Esophagus squamous epithelium (tissue), 5 donors: ENCODE results near the gene VPS26A. TPM values are rescaled to one million over a fixed set of nuclear protein-coding genes. Genes with fewer than 3 reads are reported as not detected.

ENCODE experiments used
- DNase-seq: peaks from one replicate; lab custom pipeline; 2025; lab: John Stamatoyannopoulos, UW
- H3K27ac ChIP-seq, 4 donors: fragments of 200-600 bp; sonication (generic); one replicate each; pipeline ENCODE4 v1.5.1; 2016 to 2019; ENCODE audit warnings: mild to moderate bottlenecking in 1 of 4
- H3K27me3 ChIP-seq, 4 donors: fragments of 200-600 bp; sonication (generic); 1 replicate in 3 of 4; 2 replicates in 1 of 4; pipeline versions ENCODE4 v1.5.1 to v1.6.0; 2017 to 2021; ENCODE audit warnings: antibody characterized with exemption in 1 of 4
- H3K36me3 ChIP-seq, 3 donors: fragments of 200-600 bp; sonication (generic); one replicate each; pipeline ENCODE4 v1.5.1; 2016 to 2019
- H3K4me1 ChIP-seq, 3 donors: fragments of 200-600 bp; sonication (generic); one replicate each; pipeline ENCODE4 v1.5.1; 2017 to 2019
- H3K4me3 ChIP-seq, 4 donors: fragments of 200-600 bp; sonication (generic); 1 replicate in 3 of 4; 2 replicates in 1 of 4; pipeline ENCODE4 v1.5.1; 2016 to 2019; ENCODE audit warnings: mild to moderate bottlenecking in 2 of 4, moderate library complexity in 1 of 4
- H3K9me3 ChIP-seq, 3 donors: fragments of 200-600 bp; sonication (generic); one replicate each; pipeline ENCODE4 v1.5.1; 2016 to 2019
- POLR2A ChIP-seq, 4 donors: fragments of 450-650 bp; IDR thresholded peaks; one replicate each; pipeline ENCODE4 v1.6.1; 2017; ENCODE audit warnings: antibody characterized with exemption in 4 of 4, mild to moderate bottlenecking in 4 of 4, moderate library complexity in 3 of 4
- WGBS, 2 donors: methylation state at CpG; one replicate each; pipeline ENCODE4 v1.1.5; 2018; 5-methylcytosine and 5-hydroxymethylcytosine counted together
- intact Hi-C: fragments of 100-400 bp; cut with DNase I; formaldehyde crosslinking; loops from one replicate; pipeline ENCODE4 v1.15.0; 2022
- total RNA-seq, 4 donors: library from RNA; depleted of rRNA; stranded (reverse); fragments of >200 nt; gene quantifications; one replicate each; pipeline ENCODE4 v1.1.0, GENCODE V29; 2016
- TF ChIP-seq, protein P1 (sequence below), 6 experiments: fragments of 450-650 bp in 4 of 6; fragments of 200-600 bp in 2 of 6; sonication (generic) in 2 of 6; IDR thresholded peaks; one replicate each; pipeline ENCODE4 v1.5.1; 2016 to 2019; ENCODE audit warnings: antibody characterized with exemption in 6 of 6, mild to moderate bottlenecking in 4 of 6, moderate library complexity in 4 of 6
- donor health status: DM: yes; HTN: yes; CAD: no.

Gene VPS26A
- total RNA-seq, 4 donors from 2014 or later: 31.5 to 43.1 (median 37.4) TPM

DNA sequence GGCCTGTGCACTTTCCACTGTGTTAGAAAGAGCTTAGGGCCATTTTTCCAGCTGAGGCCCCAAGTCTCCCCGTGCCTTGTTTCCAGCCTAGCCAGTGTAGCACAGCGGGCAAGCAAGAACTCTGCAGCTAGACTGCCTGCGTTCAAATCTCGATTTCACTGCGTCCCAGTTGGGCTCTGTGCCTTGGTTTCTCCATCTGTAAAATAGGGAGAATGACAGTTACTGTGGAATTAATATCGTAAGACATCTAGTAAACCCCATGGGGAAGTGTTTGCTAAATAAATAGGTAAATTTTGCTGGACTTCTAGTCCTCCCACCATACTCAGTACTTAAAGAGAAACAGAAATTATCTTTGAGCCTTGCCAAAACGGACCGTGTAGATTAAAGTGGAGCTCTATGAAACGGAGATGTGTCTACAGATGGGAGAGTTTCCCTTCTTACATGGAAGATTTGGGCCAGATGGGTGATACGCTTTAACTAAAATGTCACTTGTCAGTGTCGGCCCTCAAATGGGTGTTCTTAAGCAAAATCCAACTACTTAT is 92.7 kb downstream of the VPS26A start:
- Histone ChIP-seq H3K27ac (no peak overlapping the region), H3K4me1 (peaks cover 0 to 28% (median 3%) of the 10 kb centered on the region in 3 donors), H3K9me3 (no peaks in the 10 kb centered on the region), H3K4me3 (no peak overlapping the region), H3K27me3 (peaks cover 0 to 6% (median 0%) of the 10 kb centered on the region in 4 donors), H3K36me3 (no peaks in the 10 kb centered on the region)
- WGBS, 2 donors: 70 to 90% methylated on average over 6 to 11 of the region's 11 CpGs
- TF ChIP-seq POLR2A (IDR thresholded peaks at IDR 0.05): no peak
- TF ChIP-seq, protein P1, sequence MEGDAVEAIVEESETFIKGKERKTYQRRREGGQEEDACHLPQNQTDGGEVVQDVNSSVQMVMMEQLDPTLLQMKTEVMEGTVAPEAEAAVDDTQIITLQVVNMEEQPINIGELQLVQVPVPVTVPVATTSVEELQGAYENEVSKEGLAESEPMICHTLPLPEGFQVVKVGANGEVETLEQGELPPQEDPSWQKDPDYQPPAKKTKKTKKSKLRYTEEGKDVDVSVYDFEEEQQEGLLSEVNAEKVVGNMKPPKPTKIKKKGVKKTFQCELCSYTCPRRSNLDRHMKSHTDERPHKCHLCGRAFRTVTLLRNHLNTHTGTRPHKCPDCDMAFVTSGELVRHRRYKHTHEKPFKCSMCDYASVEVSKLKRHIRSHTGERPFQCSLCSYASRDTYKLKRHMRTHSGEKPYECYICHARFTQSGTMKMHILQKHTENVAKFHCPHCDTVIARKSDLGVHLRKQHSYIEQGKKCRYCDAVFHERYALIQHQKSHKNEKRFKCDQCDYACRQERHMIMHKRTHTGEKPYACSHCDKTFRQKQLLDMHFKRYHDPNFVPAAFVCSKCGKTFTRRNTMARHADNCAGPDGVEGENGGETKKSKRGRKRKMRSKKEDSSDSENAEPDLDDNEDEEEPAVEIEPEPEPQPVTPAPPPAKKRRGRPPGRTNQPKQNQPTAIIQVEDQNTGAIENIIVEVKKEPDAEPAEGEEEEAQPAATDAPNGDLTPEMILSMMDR (IDR thresholded peaks at IDR 0.05): no peak
- intact Hi-C loops: no loop called here
- no peak for DNase-seq

- H3K27me3 ChIP-seq: peaks cover 0 to 6% (median 0%) of the 10 kb centered on the region in 4 donors
- DNase-seq: no peak
- WGBS, 2 donors: 48 to 57% methylated on average over 4 of the region's 4 CpGs
- peaks cover 3 to 34% (median 3%) of the 10 kb centered on the region in 3 donors for H3K4me1 ChIP-seq
- no peak overlapping the region for H3K4me3 ChIP-seq
- TF ChIP-seq, protein P1 (IDR thresholded peaks at IDR 0.05): no peak
- TF ChIP-seq POLR2A (IDR thresholded peaks at IDR 0.05): no peak
- H3K9me3 ChIP-seq: no peaks in the 10 kb centered on the region
- H3K36me3 ChIP-seq: no peaks in the 10 kb centered on the region
- intact Hi-C loops: no loop called here
- peak overlapping the region in 1 of 4 donors; percentile 6 for H3K27ac ChIP-seq
Observed at GRCh38 chr10:69217119-69217754, 93.3 kb downstream of the VPS26A start.

DNA sequence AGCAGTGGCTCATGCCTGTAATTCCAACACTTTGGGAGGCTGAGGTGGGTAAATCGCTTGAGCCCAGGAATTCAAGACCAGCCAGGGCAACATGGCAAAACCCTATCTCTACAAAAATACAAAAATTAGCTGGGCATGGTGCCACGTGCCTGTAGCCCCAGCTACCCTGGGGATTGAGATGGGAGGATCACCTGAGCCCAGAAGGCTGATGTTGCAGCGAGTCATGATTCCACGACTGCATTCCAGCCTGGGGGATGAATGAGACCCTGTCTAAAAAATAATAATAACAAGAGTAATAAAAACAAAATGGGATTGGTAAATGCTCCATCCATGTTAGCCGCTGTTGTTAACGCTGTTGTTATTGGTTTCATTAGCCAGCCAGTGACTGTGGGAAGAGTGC is 94.9 kb downstream of the VPS26A start:
- H3K36me3 ChIP-seq: no peaks in the 10 kb centered on the region
- peaks cover 3 to 43% (median 7%) of the 10 kb centered on the region in 3 donors for H3K4me1 ChIP-seq
- H3K4me3 ChIP-seq: no peak overlapping the region
- no peak for TF ChIP-seq POLR2A (IDR thresholded peaks at IDR 0.05)
- TF ChIP-seq, protein P1 (IDR thresholded peaks at IDR 0.05): no peak
- no peak for DNase-seq
- no peak overlapping the region for H3K27ac ChIP-seq
- peaks cover 0 to 6% (median 0%) of the 10 kb centered on the region in 4 donors for H3K27me3 ChIP-seq
- intact Hi-C loops: no loop called here
- H3K9me3 ChIP-seq: no peaks in the 10 kb centered on the region
- WGBS, 2 donors: 84 to 87% methylated on average over 6 of the region's 6 CpGs

DNA sequence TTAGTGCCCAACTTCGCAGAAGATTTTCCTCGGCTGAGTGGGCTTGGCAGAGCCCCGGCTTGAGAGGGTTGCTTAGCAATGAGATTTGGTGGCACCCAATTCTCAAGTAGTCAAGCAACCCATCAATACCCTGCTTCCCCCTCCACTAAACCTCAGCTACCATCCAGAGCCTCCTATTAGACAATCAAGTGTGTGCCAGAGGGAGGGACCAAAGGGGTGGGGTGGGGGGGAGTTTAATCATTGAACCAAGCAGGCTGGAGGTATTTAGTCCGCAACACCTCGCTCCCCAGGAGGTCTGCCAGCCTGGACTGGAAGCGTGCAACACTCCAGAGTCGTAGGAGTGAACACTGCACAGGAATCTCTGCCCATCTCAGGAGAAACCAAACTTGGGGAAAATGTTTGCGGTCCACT is 96.1 kb downstream of the VPS26A start, which contains the start of gene HKDC1:
Gene HKDC1, plus strand, starts transcription at position 292 of the 411 bp plus-strand sequence. Its CDS starts 104 bp downstream, at position 396.
- Histone ChIP-seq H3K4me1 (peaks cover 3 to 51% (median 11%) of the 10 kb centered on the region in 3 donors), H3K27me3 (peaks cover 0 to 6% (median 0%) of the 10 kb centered on the region in 4 donors), H3K4me3 (no peak within 1 kb of the TSS), H3K27ac (no peak within 1 kb of the TSS), H3K9me3 (no peaks in the 10 kb centered on the region), H3K36me3 (no peaks in the 10 kb centered on the region)
- TF ChIP-seq, protein P1 (IDR thresholded peaks at IDR 0.05): no peak
- TF ChIP-seq POLR2A (IDR thresholded peaks at IDR 0.05): no peak
- WGBS, 2 donors: 70 to 71% methylated on average over 3 to 7 of the region's 8 CpGs
- intact Hi-C loops: no loop called here
- no peak for DNase-seq

DNA sequence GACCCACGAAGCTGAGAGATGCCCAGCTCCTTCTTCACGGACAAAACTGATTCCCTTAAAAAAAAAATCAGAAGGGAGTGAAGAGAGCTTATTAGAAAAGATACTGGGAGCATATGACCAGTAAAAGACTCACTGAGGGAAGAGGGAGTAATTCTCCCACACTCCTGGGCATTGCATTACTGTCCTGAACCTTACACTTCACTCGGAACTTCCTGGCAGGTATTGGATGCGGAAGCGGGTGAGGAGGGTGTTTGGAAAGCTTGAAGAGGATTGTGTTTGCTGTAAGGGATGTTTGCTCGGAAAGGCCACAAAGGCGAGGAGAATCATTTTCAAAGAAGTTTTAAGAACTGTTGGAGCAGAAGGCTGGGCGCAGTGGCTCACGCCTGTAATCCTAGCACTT is 96.5 kb downstream of the VPS26A start:
- 79% methylated on average over 9 of the region's 9 CpGs for WGBS, 2 donors
- Histone ChIP-seq H3K4me1 (peaks cover 6 to 54% (median 13%) of the 10 kb centered on the region in 3 donors), H3K36me3 (no peaks in the 10 kb centered on the region), H3K9me3 (no peaks in the 10 kb centered on the region), H3K27me3 (peaks cover 0 to 6% (median 0%) of the 10 kb centered on the region in 4 donors), H3K4me3 (no peak overlapping the region), H3K27ac (no peak overlapping the region)
- intact Hi-C loops: no loop called here
- TF ChIP-seq, protein P1 (IDR thresholded peaks at IDR 0.05): no peak
- no peak for TF ChIP-seq POLR2A (IDR thresholded peaks at IDR 0.05)
- DNase-seq: no peak
